Activated CD8-positive, alpha-beta memory T cell treated with anti-CD3 and anti-CD28 coated beads, Interleukin-2, amount 10 ng/mL, durations not matched to agents 7 days and 5 days (primary cell): ENCODE measurements around the gene NEK8. TPM values are rescaled to one million over a fixed set of nuclear protein-coding genes. Genes with fewer than 3 reads are reported as not detected.

ENCODE experiments used
- ATAC-seq: fragments of 150-1000 bp; cut with Tn5 transposase; one replicate; pipeline ENCODE4 v1.10.0; 2021; ENCODE audit warnings: moderate library complexity
- CTCF ChIA-PET: fragments of 350-600 bp; sonication (Branson Sonifier 250); formaldehyde crosslinking; loops from one replicate; lab custom pipeline; 2021; ENCODE audit warnings: antibody characterized with exemption; lab: Charles Lee
- DNase-seq: peaks from one replicate; pipeline ENCODE4 v3.0.0-alpha.2; 2020
- H3K27ac Mint-ChIP-seq: one replicate; pipeline ENCODE4 v1.8.0; 2021; ENCODE audit warnings: mild to moderate bottlenecking, mixed read lengths
- H3K27me3 Mint-ChIP-seq: one replicate; pipeline ENCODE4 v1.8.0; 2021; ENCODE audit warnings: mixed read lengths
- H3K36me3 Mint-ChIP-seq: one replicate; pipeline ENCODE4 v1.8.0; 2021; ENCODE audit warnings: mild to moderate bottlenecking, mixed read lengths
- H3K4me1 Mint-ChIP-seq: one replicate; pipeline ENCODE4 v1.8.0; 2021; ENCODE audit warnings: mixed read lengths
- H3K4me3 Mint-ChIP-seq: one replicate; pipeline ENCODE4 v1.8.0; 2021; ENCODE audit warnings: mild to moderate bottlenecking, moderate library complexity, mixed read lengths
- H3K9me3 Mint-ChIP-seq: one replicate; pipeline ENCODE4 v1.8.0; 2022; ENCODE audit warnings: low read depth, mixed read lengths
- total RNA-seq, 2 experiments: library from RNA; stranded (reverse); gene quantifications; one replicate each; pipeline ENCODE4 v1.2.3, GENCODE V29; 2021

The NEK8 gene
- total RNA-seq = 1 to 10 TPM; 3.6 to 5.1 TPM

DNA sequence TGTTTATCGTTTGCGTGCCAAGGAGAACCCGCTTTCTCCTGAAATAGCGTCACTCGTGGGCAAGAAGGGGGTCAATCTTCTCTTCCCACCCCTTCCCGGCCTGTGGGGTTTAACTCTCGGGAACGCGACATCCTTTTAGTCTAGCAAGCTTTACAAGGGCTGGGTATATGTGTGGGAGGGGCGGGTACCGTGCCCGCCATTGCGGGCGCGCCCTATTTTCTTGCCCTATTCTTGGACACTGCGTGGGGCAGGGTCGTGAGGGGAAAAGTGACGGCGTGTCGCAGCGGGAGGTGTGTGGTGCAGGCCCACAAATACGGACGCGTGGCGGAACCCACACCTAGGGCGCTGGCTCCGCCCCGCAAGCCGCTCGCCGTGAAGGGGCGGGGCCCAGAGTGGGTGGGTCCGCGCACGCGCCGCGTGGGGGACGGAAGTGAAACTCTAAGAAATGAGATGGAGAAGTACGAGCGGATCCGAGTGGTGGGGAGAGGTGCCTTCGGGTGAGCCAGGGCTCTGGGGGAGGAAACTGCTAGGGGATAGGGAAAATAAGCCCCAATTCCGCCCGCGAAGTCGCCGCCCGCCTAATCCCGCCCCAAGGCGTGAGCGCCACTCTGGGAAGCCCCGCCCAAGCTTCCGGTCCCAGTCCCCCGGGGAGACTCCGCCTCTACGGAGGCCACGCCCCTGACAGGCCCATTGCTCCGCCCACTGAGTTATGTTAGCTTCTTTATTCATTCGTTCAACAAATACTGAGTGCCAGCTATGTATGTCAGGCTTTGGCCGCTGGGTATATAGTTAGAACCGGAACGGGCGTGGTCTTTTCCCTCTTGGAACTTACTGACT lies at the start of gene NEK8:
TSS of gene NEK8 (plus strand) at position 425 of the 837 bp plus-strand sequence. CDS start at position 451, 26 bp downstream.
- ATAC-seq = peak; percentile 52
- CTCF ChIA-PET = interaction anchor here (1.1 to 12.9 kb wide), 23 partner anchors 9 to 400 kb away, joined by 3 to 591 read pairs (median 17); partner anchors contain the start of genes BLTP2, DHRS13, FAM222B and FLOT2
- peak; percentile 99 for DNase-seq
- Mint-ChIP-seq H3K36me3 (peaks cover 17% of the 10 kb centered on the region), H3K9me3 (no peaks in the 10 kb centered on the region), H3K27me3 (no peaks in the 10 kb centered on the region), H3K27ac (peak within 1 kb of the TSS; percentile 94), H3K4me1 (peaks cover 34% of the 10 kb centered on the region), H3K4me3 (peak within 1 kb of the TSS; percentile 91)

DNA sequence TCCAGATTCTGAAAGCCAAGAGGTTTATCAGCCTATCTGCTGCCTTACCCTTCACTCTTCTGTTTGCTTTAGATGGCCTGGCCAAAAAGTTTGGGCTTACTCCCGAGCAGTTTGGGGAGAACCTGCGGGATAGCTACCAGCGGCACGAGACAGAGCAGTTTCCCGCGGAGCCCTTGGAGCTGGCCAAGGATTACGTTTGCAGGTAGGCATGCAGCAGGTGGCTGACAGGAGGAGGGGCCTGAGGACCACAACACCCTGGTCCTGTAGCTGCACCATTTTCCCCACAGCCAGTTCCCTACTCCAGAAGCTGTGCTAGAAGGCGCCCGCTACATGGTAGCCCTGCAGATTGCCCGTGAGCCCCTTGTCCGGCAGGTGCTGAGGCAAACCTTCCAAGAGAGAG lies 45.9 kb upstream of the NEK8 start:
- DNase-seq (no peak), ATAC-seq (no peak)
- CTCF ChIA-PET = interaction anchor here (1.3 kb wide), 1 partner anchor 14 kb away, joined by 3 read pairs; no protein-coding TSS in a partner anchor
- no peaks in the 10 kb centered on the region for H3K4me1 Mint-ChIP-seq
- peaks cover 54% of the 10 kb centered on the region for H3K36me3 Mint-ChIP-seq
- H3K27me3 Mint-ChIP-seq = no peaks in the 10 kb centered on the region
- H3K9me3 Mint-ChIP-seq = no peaks in the 10 kb centered on the region
- no peak overlapping the region for H3K4me3 Mint-ChIP-seq
- no peak overlapping the region for H3K27ac Mint-ChIP-seq

DNA sequence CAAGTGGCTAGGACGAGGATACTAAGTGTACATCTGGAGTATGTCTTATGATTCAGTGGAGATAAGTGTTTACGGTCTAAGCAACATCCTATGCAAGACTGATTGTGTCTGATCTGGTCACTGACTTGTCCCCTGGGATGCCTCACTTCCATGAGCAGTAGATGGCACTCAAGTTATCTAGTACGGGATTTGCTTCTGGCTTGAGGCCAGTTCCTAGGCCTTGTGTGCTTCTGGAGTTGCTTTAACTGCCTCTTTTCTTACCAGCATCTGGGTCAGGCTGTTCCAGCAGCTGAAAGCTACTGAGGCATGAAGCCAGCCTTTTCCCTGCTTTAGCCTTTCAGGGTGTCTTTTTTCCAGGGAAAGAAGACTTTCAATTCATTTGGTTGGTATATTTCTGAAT lies 43.6 kb upstream of the NEK8 start:
- Mint-ChIP-seq H3K36me3 (peaks cover 66% of the 10 kb centered on the region), H3K27me3 (no peaks in the 10 kb centered on the region), H3K9me3 (no peaks in the 10 kb centered on the region), H3K4me3 (no peak overlapping the region), H3K27ac (no peak overlapping the region), H3K4me1 (no peaks in the 10 kb centered on the region)
- DNase-seq = no peak
- CTCF ChIA-PET = no interaction called here
- no peak for ATAC-seq

DNA sequence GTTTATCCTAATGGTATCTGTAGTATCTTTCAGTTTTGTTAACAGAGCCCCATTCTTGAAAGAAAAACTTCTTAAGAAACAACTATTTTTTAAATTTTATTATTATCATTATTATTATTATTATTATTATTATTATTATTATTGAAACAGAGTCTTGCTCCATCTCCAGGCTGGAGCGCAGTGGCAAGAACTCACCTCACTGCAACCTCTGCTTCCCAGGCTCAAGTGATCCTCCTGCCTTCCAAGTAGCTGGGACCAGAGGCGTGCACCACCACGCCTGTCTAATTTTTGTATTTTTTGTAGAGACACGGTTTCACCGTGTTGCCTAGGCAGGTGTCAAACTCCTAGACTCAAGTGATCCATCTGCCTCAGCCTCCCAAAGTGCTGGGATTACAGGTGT lies 43.2 kb upstream of the NEK8 start:
- Mint-ChIP-seq H3K9me3 (no peaks in the 10 kb centered on the region), H3K27ac (no peak overlapping the region), H3K27me3 (no peaks in the 10 kb centered on the region), H3K36me3 (peaks cover 68% of the 10 kb centered on the region), H3K4me1 (no peaks in the 10 kb centered on the region), H3K4me3 (no peak overlapping the region)
- ATAC-seq = no peak
- no peak for DNase-seq
- CTCF ChIA-PET = interaction anchor here (0.6 kb wide), 1 partner anchor 25 kb away, joined by 4 read pairs; no protein-coding TSS in a partner anchor

DNA sequence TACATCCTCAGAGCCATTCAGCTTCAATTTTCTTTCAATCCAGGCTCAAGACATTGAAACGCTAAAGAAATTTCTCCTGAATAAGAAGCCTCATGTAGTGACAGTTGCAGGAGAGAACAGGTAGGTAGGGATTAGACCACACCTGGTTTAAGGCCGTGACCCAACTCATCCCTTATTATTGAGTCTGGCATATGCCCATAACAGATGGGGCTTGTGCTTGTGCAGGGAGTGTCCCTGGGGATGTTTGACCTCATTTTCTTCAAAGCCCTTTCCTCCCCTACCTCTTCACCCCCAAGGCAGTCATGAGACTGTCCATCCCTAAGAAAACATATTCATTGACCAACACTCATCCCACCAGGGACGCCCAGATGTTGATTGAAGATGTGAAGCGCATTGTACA lies 42.3 kb upstream of the NEK8 start:
- peaks cover 70% of the 10 kb centered on the region for H3K36me3 Mint-ChIP-seq
- no peaks in the 10 kb centered on the region for H3K4me1 Mint-ChIP-seq
- H3K9me3 Mint-ChIP-seq = no peaks in the 10 kb centered on the region
- no peaks in the 10 kb centered on the region for H3K27me3 Mint-ChIP-seq
- no peak overlapping the region for H3K27ac Mint-ChIP-seq
- CTCF ChIA-PET = interaction anchor here (1.3 kb wide), 1 partner anchor 39 kb away, joined by 4 read pairs; no protein-coding TSS in a partner anchor
- ATAC-seq = no peak
- no peak overlapping the region for H3K4me3 Mint-ChIP-seq
- DNase-seq = no peak

DNA sequence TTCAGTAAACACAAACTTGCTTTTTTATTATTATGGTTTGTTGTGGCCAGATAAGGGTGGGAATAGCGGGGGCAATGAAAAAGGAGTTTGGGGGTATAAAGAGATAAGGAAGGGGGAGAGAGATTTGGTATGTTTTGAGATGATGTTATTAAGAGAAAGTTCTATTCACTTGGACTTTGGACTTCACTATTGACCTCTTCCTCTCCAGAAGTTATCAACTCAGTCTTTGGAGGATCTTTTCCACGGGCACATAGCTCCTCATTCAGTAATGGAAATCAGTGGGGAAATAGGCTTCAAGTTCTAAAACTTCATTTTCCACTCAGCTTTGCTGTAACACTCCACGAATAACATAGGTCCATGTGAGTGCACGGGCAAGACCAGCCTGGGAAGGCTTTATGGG lies 40.1 kb upstream of the NEK8 start:
- ATAC-seq = no peak
- H3K4me1 Mint-ChIP-seq = no peaks in the 10 kb centered on the region
- H3K9me3 Mint-ChIP-seq = no peaks in the 10 kb centered on the region
- peaks cover 64% of the 10 kb centered on the region for H3K36me3 Mint-ChIP-seq
- no peaks in the 10 kb centered on the region for H3K27me3 Mint-ChIP-seq
- H3K27ac Mint-ChIP-seq = no peak overlapping the region
- no peak overlapping the region for H3K4me3 Mint-ChIP-seq
- no peak for DNase-seq
- CTCF ChIA-PET = interaction anchor here (0.7 to 1.1 kb wide), 3 partner anchors 21 to 153 kb away, joined by 3 to 4 read pairs (median 4); no protein-coding TSS in a partner anchor

DNA sequence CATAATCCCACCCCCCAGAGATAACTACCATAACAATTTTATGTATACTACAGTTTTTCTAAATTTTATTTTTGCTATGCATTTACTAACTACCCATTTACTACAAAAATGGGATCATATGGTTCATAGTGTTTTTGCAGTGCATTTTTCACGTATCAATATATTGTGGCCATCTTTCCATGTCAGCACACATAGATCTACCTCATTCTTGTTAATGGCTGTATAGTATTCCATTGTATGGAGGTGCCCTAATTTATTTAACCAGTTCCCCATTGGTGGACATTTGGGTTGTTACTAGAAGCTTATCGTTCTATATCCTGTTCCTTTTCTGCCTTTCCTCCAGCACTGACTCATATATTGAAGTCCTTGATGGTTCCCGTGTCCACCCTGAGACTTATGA lies 39.6 kb upstream of the NEK8 start:
- no peak for DNase-seq
- H3K4me1 Mint-ChIP-seq = no peaks in the 10 kb centered on the region
- no peak for ATAC-seq
- H3K4me3 Mint-ChIP-seq = no peak overlapping the region
- no peaks in the 10 kb centered on the region for H3K9me3 Mint-ChIP-seq
- H3K36me3 Mint-ChIP-seq = peaks cover 65% of the 10 kb centered on the region
- no peaks in the 10 kb centered on the region for H3K27me3 Mint-ChIP-seq
- CTCF ChIA-PET = interaction anchor here (0.9 kb wide), 1 partner anchor 21 kb away, joined by 3 read pairs; no protein-coding TSS in a partner anchor
- no peak overlapping the region for H3K27ac Mint-ChIP-seq

DNA sequence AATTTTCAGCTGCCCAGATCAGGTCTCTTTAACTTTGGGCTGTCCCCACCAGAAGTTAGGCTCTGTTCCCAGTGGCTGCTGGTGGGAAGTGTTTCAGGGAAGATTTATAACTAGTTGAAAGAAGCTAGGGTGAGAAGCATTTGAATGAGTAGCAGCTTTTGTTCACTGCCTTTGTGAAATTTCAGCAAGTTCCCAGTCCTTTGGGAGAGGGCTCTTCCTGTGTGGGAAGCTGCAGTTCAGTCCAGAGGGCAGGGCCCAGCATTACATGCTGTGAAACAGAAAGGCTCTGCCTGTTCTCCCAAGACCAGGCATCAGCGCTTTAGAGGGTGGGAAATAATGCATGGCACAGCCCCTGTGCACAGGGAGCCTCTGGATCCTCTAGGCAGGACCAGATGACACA lies 34.7 kb upstream of the NEK8 start:
- ATAC-seq = no peak
- peaks cover 59% of the 10 kb centered on the region for H3K36me3 Mint-ChIP-seq
- H3K27ac Mint-ChIP-seq = no peak overlapping the region
- H3K27me3 Mint-ChIP-seq = no peaks in the 10 kb centered on the region
- no peaks in the 10 kb centered on the region for H3K4me1 Mint-ChIP-seq
- H3K4me3 Mint-ChIP-seq = no peak overlapping the region
- CTCF ChIA-PET = no interaction called here
- DNase-seq = no peak
- H3K9me3 Mint-ChIP-seq = no peaks in the 10 kb centered on the region

DNA sequence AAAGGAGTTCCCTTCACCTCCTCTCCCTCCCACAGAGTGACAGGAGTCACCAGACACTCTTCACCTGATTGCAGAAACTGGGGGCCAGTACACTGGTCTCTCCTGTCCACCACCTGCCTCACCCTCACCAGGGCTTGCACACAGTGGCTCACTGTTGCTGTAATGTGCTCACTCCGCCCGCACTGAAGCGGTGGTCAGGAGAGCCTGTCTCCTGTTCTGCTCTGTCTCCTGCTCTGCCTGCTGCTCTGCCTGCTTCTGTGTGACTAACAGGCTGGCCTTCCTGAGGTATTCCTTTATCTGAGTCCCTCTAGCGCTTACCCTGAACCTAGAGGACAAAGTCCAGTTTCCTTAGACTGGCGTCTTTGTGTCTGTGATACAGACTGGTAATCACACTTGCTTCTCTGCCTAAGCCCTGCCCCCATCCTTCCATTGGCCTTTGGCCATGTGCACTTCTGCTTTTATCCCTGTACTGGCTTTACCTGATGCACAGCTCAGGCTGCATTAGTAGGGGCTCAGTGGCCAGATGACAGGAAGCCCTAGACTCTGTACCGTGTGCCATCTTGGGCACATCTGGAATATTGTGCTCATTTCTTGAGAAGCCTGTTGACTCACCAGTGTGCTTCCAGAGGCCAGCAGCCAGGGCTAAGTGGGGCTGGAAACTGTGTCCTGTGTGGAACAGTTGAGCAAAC lies 30.2 kb upstream of the NEK8 start:
- Mint-ChIP-seq H3K9me3 (no peaks in the 10 kb centered on the region), H3K4me1 (no peaks in the 10 kb centered on the region), H3K27me3 (no peaks in the 10 kb centered on the region), H3K27ac (no peak overlapping the region), H3K4me3 (no peak overlapping the region), H3K36me3 (peaks cover 55% of the 10 kb centered on the region)
- ATAC-seq (no peak), DNase-seq (no peak)
- CTCF ChIA-PET = interaction anchor here (1.7 kb wide), 1 partner anchor 52 kb away, joined by 5 read pairs; no protein-coding TSS in a partner anchor

DNA sequence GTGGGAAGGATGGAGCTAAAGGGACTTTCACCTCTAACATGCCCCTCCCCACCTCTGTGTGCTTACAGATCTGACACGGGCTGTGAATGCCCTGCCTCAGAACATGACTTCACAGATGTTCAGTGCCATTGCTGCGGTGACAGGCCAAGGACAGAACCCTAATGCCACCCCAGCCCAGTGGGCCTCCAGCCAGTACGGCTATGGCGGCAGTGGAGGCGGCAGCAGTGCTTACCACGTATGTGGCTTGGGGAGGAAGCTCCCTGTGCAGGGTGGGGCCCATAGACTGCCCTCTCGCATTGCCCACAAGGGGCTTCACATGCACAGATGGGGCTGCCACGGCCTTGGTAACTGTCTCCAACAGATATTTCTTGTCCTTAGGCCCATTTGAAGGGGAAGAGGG lies 28.3 kb upstream of the NEK8 start:
- H3K9me3 Mint-ChIP-seq = no peaks in the 10 kb centered on the region
- no peak overlapping the region for H3K27ac Mint-ChIP-seq
- no peaks in the 10 kb centered on the region for H3K27me3 Mint-ChIP-seq
- CTCF ChIA-PET = interaction anchor here (1.7 kb wide), 1 partner anchor 54 kb away, joined by 5 read pairs; no protein-coding TSS in a partner anchor
- H3K36me3 Mint-ChIP-seq = peaks cover 44% of the 10 kb centered on the region
- DNase-seq (no peak), ATAC-seq (no peak)
- no peak overlapping the region for H3K4me3 Mint-ChIP-seq
- H3K4me1 Mint-ChIP-seq = no peaks in the 10 kb centered on the region

DNA sequence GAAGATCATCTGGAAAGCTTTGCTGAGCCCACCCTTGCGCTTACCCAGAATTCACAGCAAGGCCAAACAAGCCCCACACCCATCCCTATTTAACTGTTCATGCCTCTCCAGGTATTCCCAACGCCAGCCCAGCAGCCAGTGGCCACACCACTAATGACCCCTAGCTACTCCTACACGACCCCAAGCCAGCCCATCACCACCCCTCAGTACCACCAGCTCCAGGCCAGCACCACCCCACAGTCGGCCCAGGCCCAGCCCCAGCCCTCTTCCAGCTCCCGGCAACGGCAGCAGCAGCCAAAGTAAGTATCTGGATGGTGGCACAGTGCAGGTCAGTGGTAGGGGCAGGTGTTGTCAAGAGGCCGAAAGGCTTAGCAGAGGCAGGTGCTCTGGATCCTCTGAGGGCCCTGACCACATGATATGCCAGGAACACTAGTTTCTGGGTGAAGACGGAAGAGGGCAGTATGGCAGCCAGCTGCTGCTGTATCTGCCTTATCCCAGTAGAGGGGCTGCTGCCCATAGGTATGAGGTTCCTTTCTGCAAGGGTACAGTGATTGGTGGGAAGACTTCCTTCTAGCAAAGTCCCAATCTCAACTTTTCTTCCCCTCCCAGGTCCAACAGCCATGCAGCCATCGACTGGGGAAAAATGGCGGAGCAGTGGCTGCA lies 27.6 kb upstream of the NEK8 start:
- H3K9me3 Mint-ChIP-seq = no peaks in the 10 kb centered on the region
- H3K4me1 Mint-ChIP-seq = no peaks in the 10 kb centered on the region
- no peak overlapping the region for H3K27ac Mint-ChIP-seq
- DNase-seq (no peak), ATAC-seq (no peak)
- peaks cover 40% of the 10 kb centered on the region for H3K36me3 Mint-ChIP-seq
- no peak overlapping the region for H3K4me3 Mint-ChIP-seq
- no peaks in the 10 kb centered on the region for H3K27me3 Mint-ChIP-seq
- CTCF ChIA-PET = no interaction called here

DNA sequence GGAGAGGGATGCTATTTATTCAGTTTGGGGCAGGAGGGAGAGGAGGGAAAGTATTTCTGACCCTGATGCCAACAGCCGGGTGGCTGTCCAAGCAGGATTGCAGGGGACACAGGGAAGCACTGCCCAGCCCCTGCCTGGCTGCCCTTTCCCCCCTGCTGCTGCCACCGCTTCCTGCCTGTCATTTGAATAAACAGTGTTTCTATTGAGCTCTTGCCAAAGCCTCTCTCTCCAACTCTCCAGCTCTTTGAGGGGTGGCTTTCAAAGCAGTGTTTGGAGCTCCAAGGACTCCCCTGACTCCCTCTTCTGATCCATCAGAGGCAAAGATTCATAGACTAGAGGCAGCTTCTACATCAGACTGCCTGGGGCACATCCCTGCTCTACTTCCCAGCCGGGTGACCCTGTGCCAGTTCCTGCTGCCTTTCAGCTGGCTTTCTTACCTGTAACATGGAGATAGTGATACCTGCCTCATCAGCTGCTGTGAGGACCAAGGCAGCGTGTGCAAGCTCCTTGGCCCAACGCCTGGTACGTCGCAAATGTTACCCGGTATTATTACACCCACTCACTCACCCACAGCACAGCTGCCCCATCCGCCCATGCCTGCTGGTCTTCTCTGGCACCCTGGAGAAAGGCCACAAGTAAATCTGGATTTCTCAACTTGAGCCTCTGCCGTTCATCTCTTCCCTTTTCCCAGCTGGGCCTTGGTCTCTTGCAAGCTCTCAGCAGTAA lies 26.4 kb upstream of the NEK8 start:
- H3K27ac Mint-ChIP-seq = no peak overlapping the region
- CTCF ChIA-PET = interaction anchor here (0.8 kb wide), 1 partner anchor 61 kb away, joined by 3 read pairs; no protein-coding TSS in a partner anchor

More for the DNA sequence above, 26.4 kb upstream of the NEK8 start:
- Mint-ChIP-seq H3K9me3 (no peaks in the 10 kb centered on the region), H3K36me3 (peaks cover 33% of the 10 kb centered on the region), H3K4me3 (no peak overlapping the region), H3K27me3 (no peaks in the 10 kb centered on the region), H3K4me1 (no peaks in the 10 kb centered on the region)
- DNase-seq (no peak), ATAC-seq (no peak)
